ENCODE data around the gene MMRN2.
A peak's percentile ranks its signal among the peaks of the same experiment; 100 is the strongest.

Gene MMRN2

GRCh38 chr10:86898511-86898910 is 58.9 kb downstream of the MMRN2 start:
- no peaks in the 10 kb centered on the region for H3K27me3 ChIP-seq (ENCODE audit: control insufficient read depth in 1 of 2, insufficient read depth in 2 of 2, low read length in 2 of 2)
- H3K4me3 ChIP-seq (ENCODE audit: low read depth in 1 of 2, low read length in 2 of 2): no peak overlapping the region
- H3K36me3 ChIP-seq (ENCODE audit: insufficient read depth, low read length): peaks cover 13% of the 10 kb centered on the region
- H3K9me3 ChIP-seq (ENCODE audit: low read length): no peaks in the 10 kb centered on the region
- H3K4me1 ChIP-seq (ENCODE audit: insufficient read depth, low read length): peaks cover 25% of the 10 kb centered on the region
- no peak overlapping the region for H3K27ac ChIP-seq (ENCODE audit: low read depth, low read length)
- no peak overlapping the region for H3K9ac ChIP-seq (ENCODE audit: low read length)

GRCh38 chr10:86889997-86890396 is 67.4 kb downstream of the MMRN2 start:
- no peak overlapping the region for H3K27ac ChIP-seq (ENCODE audit: low read depth, low read length)
- peaks cover 11% of the 10 kb centered on the region for H3K4me1 ChIP-seq (ENCODE audit: insufficient read depth, low read length)
- H3K9me3 ChIP-seq (ENCODE audit: low read length): no peaks in the 10 kb centered on the region
- no peak overlapping the region for H3K4me3 ChIP-seq (ENCODE audit: low read depth in 1 of 2, low read length in 2 of 2)
- no peaks in the 10 kb centered on the region for H3K27me3 ChIP-seq (ENCODE audit: control insufficient read depth in 1 of 2, insufficient read depth in 2 of 2, low read length in 2 of 2)
- no peak overlapping the region for H3K9ac ChIP-seq (ENCODE audit: low read length)
- peaks cover 3% of the 10 kb centered on the region for H3K36me3 ChIP-seq (ENCODE audit: insufficient read depth, low read length)

GRCh38 chr10:86888585-86889381 is 68.6 kb downstream of the MMRN2 start:
- Histone ChIP-seq H3K36me3 (ENCODE audit: insufficient read depth, low read length) (peaks cover 3% of the 10 kb centered on the region), H3K9me3 (ENCODE audit: low read length) (no peaks in the 10 kb centered on the region), H3K4me3 (ENCODE audit: low read depth in 1 of 2, low read length in 2 of 2) (no peak overlapping the region), H3K27ac (ENCODE audit: low read depth, low read length) (peak overlapping the region; percentile 16), H3K9ac (ENCODE audit: low read length) (no peak overlapping the region), H3K27me3 (ENCODE audit: control insufficient read depth in 1 of 2, insufficient read depth in 2 of 2, low read length in 2 of 2) (no peaks in the 10 kb centered on the region), H3K4me1 (ENCODE audit: insufficient read depth, low read length) (peaks cover 11% of the 10 kb centered on the region)
